Measurements from ENCODE around the gene ERP29.
A peak's percentile ranks its signal among the peaks of the same experiment; 100 is the strongest.
"Not testable (repeated sequence)": the region's sequence is repeated elsewhere in the genome, so short reads cannot be mapped to it uniquely, and the experiment has no call there.

The ERP29 gene

GRCh38 chr12:112012775-112013600, at the start of gene ERP29, which contains the start of gene TMEM116:
ERP29 (plus strand) TSS chr12:112013426; CDS start chr12:112013466, 40 bp downstream.
TMEM116 (minus strand) TSS chr12:112013165; CDS start chr12:112005270, 7,895 bp downstream.
- DNase-seq = peak; percentile 99

GRCh38 chr12:111964935-111965334, 48.3 kb upstream of the ERP29 start:
- DNase-seq = no peak

- no peak for DNase-seq
Measured at GRCh38 chr12:111971800-111972199, 41.4 kb upstream of the ERP29 start.

- no peak for DNase-seq
Measured at GRCh38 chr12:111975161-111975931, 37.9 kb upstream of the ERP29 start.

- DNase-seq = no peak
Measured at GRCh38 chr12:111976291-111976690, 36.9 kb upstream of the ERP29 start.

- DNase-seq = no peak
Measured at GRCh38 chr12:111976860-111977259, 36.4 kb upstream of the ERP29 start.

- DNase-seq = no peak
Measured at GRCh38 chr12:111978545-111978944, 34.7 kb upstream of the ERP29 start.

- DNase-seq = no peak
Measured at GRCh38 chr12:111980598-111980997, 32.6 kb upstream of the ERP29 start.

- DNase-seq = no peak
Measured at GRCh38 chr12:111981987-111982386, 31.2 kb upstream of the ERP29 start.

- DNase-seq = no peak
Measured at GRCh38 chr12:111984820-111985219, 28.4 kb upstream of the ERP29 start.

GRCh38 chr12:111991535-111991934, 21.7 kb upstream of the ERP29 start:
- DNase-seq = no peak

- no peak for DNase-seq
Measured at GRCh38 chr12:111991946-111992345, 21.3 kb upstream of the ERP29 start.

GRCh38 chr12:111992464-111992863, 20.8 kb upstream of the ERP29 start:
- no peak for DNase-seq

- no peak for DNase-seq
Measured at GRCh38 chr12:111993292-111994150, 19.7 kb upstream of the ERP29 start.

- not testable (repeated sequence) for DNase-seq
Measured at GRCh38 chr12:111994211-111995111, 18.8 kb upstream of the ERP29 start.

- DNase-seq = no peak
Measured at GRCh38 chr12:111995782-111996480, 17.3 kb upstream of the ERP29 start.

GRCh38 chr12:111997300-111997699, 15.9 kb upstream of the ERP29 start:
- DNase-seq = no peak

- DNase-seq = no peak
Measured at GRCh38 chr12:111998015-111998414, 15.2 kb upstream of the ERP29 start.

- DNase-seq = not testable (repeated sequence)
Measured at GRCh38 chr12:111999129-111999528, 14.1 kb upstream of the ERP29 start.

GRCh38 chr12:112000820-112001219, 12.4 kb upstream of the ERP29 start:
- no peak for DNase-seq

- no peak for DNase-seq
Measured at GRCh38 chr12:112001576-112001975, 11.7 kb upstream of the ERP29 start.
